ENCODE data around the gene OR51L1.

The OR51L1 gene

DNA sequence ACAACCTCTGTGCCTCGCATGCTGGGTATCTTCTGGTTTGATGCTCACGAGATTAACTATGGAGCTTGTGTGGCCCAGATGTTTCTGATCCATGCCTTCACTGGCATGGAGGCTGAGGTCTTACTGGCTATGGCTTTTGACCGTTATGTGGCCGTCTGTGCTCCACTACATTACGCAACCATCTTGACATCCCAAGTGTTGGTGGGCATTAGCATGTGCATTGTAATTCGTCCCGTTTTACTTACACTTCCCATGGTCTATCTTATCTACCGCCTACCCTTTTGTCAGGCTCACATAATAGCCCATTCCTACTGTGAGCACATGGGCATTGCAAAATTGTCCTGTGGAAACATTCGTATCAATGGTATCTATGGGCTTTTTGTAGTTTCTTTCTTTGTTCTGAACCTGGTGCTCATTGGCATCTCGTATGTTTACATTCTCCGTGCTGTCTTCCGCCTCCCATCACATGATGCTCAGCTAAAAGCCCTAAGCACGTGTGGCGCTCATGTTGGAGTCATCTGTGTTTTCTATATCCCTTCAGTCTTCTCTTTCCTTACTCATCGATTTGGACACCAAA, 52.2 kb downstream of the OR51L1 start:
- no peak for FAIRE-seq
